SK-N-SH treated with all-trans-retinoic acid at 6 μM for 48 hours (cell line): ENCODE results near the gene BIRC5.

Experiments used
- ATAC-seq: fragments of 200-7000 bp; cut with Tn5 transposase; 3 replicates; pipeline ENCODE4 v1.9.1; 2020; ENCODE audit warnings: mild to moderate bottlenecking, moderate library complexity
- ARNTL ChIP-seq: fragments of 450-650 bp; formaldehyde crosslinking; IDR thresholded peaks from 2 replicates; pipeline ENCODE4 v1.5.0; 2020; ENCODE audit warnings: low read depth, mild to moderate bottlenecking, moderate library complexity, borderline replicate concordance
- CREB5 ChIP-seq: fragments of 250-450 bp; sonication (Bioruptor Pico); IDR thresholded peaks from 2 replicates; pipeline ENCODE4 v1.5.1; 2020; ENCODE audit warnings: low read depth, mild to moderate bottlenecking, moderate library complexity
- CSRNP3 ChIP-seq: fragments of 250-450 bp; sonication (Bioruptor Pico); IDR thresholded peaks from 2 replicates; pipeline ENCODE4 v1.5.1; 2021; ENCODE audit warnings: mild to moderate bottlenecking, moderate library complexity
- ESRRG ChIP-seq: fragments of 250-450 bp; sonication (Bioruptor Pico); IDR thresholded peaks from 2 replicates; pipeline ENCODE4 v1.6.1; 2021; ENCODE audit warnings: mild to moderate bottlenecking
- GLIS3 ChIP-seq: fragments of 250-450 bp; sonication (Bioruptor Pico); IDR thresholded peaks from 2 replicates; pipeline ENCODE4 v1.5.0; 2020; ENCODE audit warnings: mild to moderate bottlenecking, moderate library complexity
- ISL1 ChIP-seq: fragments of 250-450 bp; sonication (Bioruptor Pico); IDR thresholded peaks from 2 replicates; pipeline ENCODE4 v2.1.2; 2022; ENCODE audit warnings: mild to moderate bottlenecking, moderate library complexity
- OSR1 ChIP-seq: fragments of 250-450 bp; sonication (Bioruptor Pico); IDR thresholded peaks from 2 replicates; pipeline ENCODE4 v1.8.0; 2022; ENCODE audit warnings: moderate library complexity, mild to moderate bottlenecking, inconsistent platforms
- PPARA ChIP-seq: fragments of 250-450 bp; sonication (Bioruptor Pico); IDR thresholded peaks from 2 replicates; pipeline ENCODE4 v1.5.0; 2020; ENCODE audit warnings: mild to moderate bottlenecking, borderline replicate concordance
- RARB ChIP-seq: fragments of 250-450 bp; sonication (Bioruptor Pico); IDR thresholded peaks from 2 replicates; pipeline ENCODE4 v1.8.0; 2021; ENCODE audit warnings: mild to moderate bottlenecking, moderate library complexity
- TCF4 ChIP-seq: fragments of 250-450 bp; sonication (Bioruptor Pico); IDR thresholded peaks from 2 replicates; pipeline ENCODE4 v1.8.0; 2021; ENCODE audit warnings: mild to moderate bottlenecking, moderate library complexity, borderline replicate concordance
- TOX ChIP-seq: fragments of 250-450 bp; sonication (Bioruptor Pico); IDR thresholded peaks from 2 replicates; pipeline ENCODE4 v1.8.0; 2021; ENCODE audit warnings: mild to moderate bottlenecking, moderate library complexity, borderline replicate concordance
- ZFP3 ChIP-seq: fragments of 250-450 bp; sonication (Bioruptor Pico); IDR thresholded peaks from 2 replicates; pipeline ENCODE4 v1.5.0; 2020; ENCODE audit warnings: mild to moderate bottlenecking, moderate library complexity
- ZFP30 ChIP-seq: fragments of 450-650 bp; formaldehyde crosslinking; IDR thresholded peaks from 2 replicates; pipeline ENCODE4 v1.5.0; 2022; ENCODE audit warnings: mild to moderate bottlenecking, moderate library complexity
- ZNF565 ChIP-seq: fragments of 450-650 bp; formaldehyde crosslinking; conservative IDR thresholded peaks from 2 replicates; pipeline ENCODE4 v1.5.0; 2020; ENCODE audit warnings: low read depth, mild to moderate bottlenecking, moderate library complexity
- ZNF8 ChIP-seq: fragments of 450-650 bp; formaldehyde crosslinking; IDR thresholded peaks from 2 replicates; pipeline ENCODE4 v1.5.0; 2020; ENCODE audit warnings: mild to moderate bottlenecking, moderate library complexity
- TF ChIP-seq, protein P1 (sequence below): fragments of 250-450 bp; sonication (Bioruptor Pico); IDR thresholded peaks from 2 replicates; pipeline ENCODE4 v1.5.0; 2020; ENCODE audit warnings: mild to moderate bottlenecking, moderate library complexity
- TF ChIP-seq, protein P2 (sequence below): fragments of 250-450 bp; sonication (Bioruptor Pico); IDR thresholded peaks from 2 replicates; pipeline ENCODE4 v1.8.0; 2020; ENCODE audit warnings: mild to moderate bottlenecking, moderate library complexity, borderline replicate concordance

Gene BIRC5

GRCh38 chr17:78205124-78205775, 8.8 kb upstream of the BIRC5 start:
- ATAC-seq = no peak
- TF ChIP-seq ZNF565 (CRISPR knock-in tag) (no peak), OSR1 (CRISPR knock-in tag) (no peak), TCF4 (no peak), ZNF8 (CRISPR knock-in tag) (no peak), GLIS3 (CRISPR knock-in tag) (no peak), PPARA (CRISPR knock-in tag) (no peak), ESRRG (CRISPR knock-in tag) (no peak)
- TF ChIP-seq, protein P1, sequence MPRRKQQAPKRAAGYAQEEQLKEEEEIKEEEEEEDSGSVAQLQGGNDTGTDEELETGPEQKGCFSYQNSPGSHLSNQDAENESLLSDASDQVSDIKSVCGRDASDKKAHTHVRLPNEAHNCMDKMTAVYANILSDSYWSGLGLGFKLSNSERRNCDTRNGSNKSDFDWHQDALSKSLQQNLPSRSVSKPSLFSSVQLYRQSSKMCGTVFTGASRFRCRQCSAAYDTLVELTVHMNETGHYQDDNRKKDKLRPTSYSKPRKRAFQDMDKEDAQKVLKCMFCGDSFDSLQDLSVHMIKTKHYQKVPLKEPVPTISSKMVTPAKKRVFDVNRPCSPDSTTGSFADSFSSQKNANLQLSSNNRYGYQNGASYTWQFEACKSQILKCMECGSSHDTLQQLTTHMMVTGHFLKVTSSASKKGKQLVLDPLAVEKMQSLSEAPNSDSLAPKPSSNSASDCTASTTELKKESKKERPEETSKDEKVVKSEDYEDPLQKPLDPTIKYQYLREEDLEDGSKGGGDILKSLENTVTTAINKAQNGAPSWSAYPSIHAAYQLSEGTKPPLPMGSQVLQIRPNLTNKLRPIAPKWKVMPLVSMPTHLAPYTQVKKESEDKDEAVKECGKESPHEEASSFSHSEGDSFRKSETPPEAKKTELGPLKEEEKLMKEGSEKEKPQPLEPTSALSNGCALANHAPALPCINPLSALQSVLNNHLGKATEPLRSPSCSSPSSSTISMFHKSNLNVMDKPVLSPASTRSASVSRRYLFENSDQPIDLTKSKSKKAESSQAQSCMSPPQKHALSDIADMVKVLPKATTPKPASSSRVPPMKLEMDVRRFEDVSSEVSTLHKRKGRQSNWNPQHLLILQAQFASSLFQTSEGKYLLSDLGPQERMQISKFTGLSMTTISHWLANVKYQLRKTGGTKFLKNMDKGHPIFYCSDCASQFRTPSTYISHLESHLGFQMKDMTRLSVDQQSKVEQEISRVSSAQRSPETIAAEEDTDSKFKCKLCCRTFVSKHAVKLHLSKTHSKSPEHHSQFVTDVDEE (CRISPR knock-in tag) = no peak
- TF ChIP-seq, protein P2, sequence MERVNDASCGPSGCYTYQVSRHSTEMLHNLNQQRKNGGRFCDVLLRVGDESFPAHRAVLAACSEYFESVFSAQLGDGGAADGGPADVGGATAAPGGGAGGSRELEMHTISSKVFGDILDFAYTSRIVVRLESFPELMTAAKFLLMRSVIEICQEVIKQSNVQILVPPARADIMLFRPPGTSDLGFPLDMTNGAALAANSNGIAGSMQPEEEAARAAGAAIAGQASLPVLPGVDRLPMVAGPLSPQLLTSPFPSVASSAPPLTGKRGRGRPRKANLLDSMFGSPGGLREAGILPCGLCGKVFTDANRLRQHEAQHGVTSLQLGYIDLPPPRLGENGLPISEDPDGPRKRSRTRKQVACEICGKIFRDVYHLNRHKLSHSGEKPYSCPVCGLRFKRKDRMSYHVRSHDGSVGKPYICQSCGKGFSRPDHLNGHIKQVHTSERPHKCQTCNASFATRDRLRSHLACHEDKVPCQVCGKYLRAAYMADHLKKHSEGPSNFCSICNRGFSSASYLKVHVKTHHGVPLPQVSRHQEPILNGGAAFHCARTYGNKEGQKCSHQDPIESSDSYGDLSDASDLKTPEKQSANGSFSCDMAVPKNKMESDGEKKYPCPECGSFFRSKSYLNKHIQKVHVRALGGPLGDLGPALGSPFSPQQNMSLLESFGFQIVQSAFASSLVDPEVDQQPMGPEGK (CRISPR knock-in tag) = no peak

- 0 out of 3 replicates have a peak, but pooled peaks have one; percentile 36 for ATAC-seq
- no peak for TF ChIP-seq ARNTL (CRISPR knock-in tag)
- no peak for TF ChIP-seq TCF4
- no peak for TF ChIP-seq ZFP3 (CRISPR knock-in tag)
- no peak for TF ChIP-seq CSRNP3 (CRISPR knock-in tag)
- TF ChIP-seq ZNF565 (CRISPR knock-in tag) = no peak
- TF ChIP-seq, protein P2 (CRISPR knock-in tag) = no peak
- no peak for TF ChIP-seq CREB5 (CRISPR knock-in tag)
- TF ChIP-seq ISL1 = no peak
- TF ChIP-seq RARB (CRISPR knock-in tag) = no peak
- TF ChIP-seq, protein P1 (CRISPR knock-in tag) = no peak
- TF ChIP-seq ZNF8 (CRISPR knock-in tag) = no peak
- no peak for TF ChIP-seq TOX (CRISPR knock-in tag)
- TF ChIP-seq ZFP30 = no peak
Measured at GRCh38 chr17:78206298-78206697, 7.8 kb upstream of the BIRC5 start.
